GM19035 (cell line): ENCODE results near the gene KCNA5.

Experiments used
- ATAC-seq: cut with Tn5 transposase; IDR thresholded peaks from one replicate; pipeline ENCODE4 v1.9.1; 2021; ENCODE audit not compliant: unreplicated experiment

KCNA5 gene

GRCh38 chr12:5043589-5044419 is at the start of gene KCNA5:
Gene KCNA5, plus strand, starts transcription at chr12:5043879. Its CDS starts 269 bp downstream, at chr12:5044148.
- ATAC-seq = no peak

GRCh38 chr12:4994622-4995021 is 49.1 kb upstream of the KCNA5 start:
- no peak for ATAC-seq

- ATAC-seq = no peak
These were observed 47.0 kb upstream of the KCNA5 start for GRCh38 chr12:4996714-4997113.

GRCh38 chr12:4997939-4998338 is 45.7 kb upstream of the KCNA5 start:
- no peak for ATAC-seq

- ATAC-seq = no peak
These were observed 43.5 kb upstream of the KCNA5 start for GRCh38 chr12:5000204-5000603.

GRCh38 chr12:5000658-5001385 is 42.9 kb upstream of the KCNA5 start:
- ATAC-seq = no peak

GRCh38 chr12:5003025-5003666 is 40.5 kb upstream of the KCNA5 start:
- ATAC-seq = no peak

GRCh38 chr12:5008661-5009060 is 35.0 kb upstream of the KCNA5 start:
- ATAC-seq = no peak

GRCh38 chr12:5010151-5010550 is 33.5 kb upstream of the KCNA5 start:
- ATAC-seq = no peak

GRCh38 chr12:5012337-5012736 is 31.3 kb upstream of the KCNA5 start:
- no peak for ATAC-seq

GRCh38 chr12:5013266-5013730 is 30.4 kb upstream of the KCNA5 start:
- ATAC-seq = no peak

GRCh38 chr12:5014269-5014668 is 29.4 kb upstream of the KCNA5 start:
- ATAC-seq = no peak

- no peak for ATAC-seq
These were observed 27.8 kb upstream of the KCNA5 start for GRCh38 chr12:5015711-5016492.

- no peak for ATAC-seq
These were observed 27.2 kb upstream of the KCNA5 start for GRCh38 chr12:5016526-5016925.

GRCh38 chr12:5017638-5018348 is 25.9 kb upstream of the KCNA5 start:
- ATAC-seq = no peak

GRCh38 chr12:5018677-5019076 is 25.0 kb upstream of the KCNA5 start:
- no peak for ATAC-seq

- no peak for ATAC-seq
These were observed 21.7 kb upstream of the KCNA5 start for GRCh38 chr12:5022025-5022424.

- no peak for ATAC-seq
These were observed 21.1 kb upstream of the KCNA5 start for GRCh38 chr12:5022465-5023061.

GRCh38 chr12:5023842-5024241 is 19.8 kb upstream of the KCNA5 start:
- ATAC-seq = no peak
